AG09319 (cell line): ENCODE measurements around the gene SMPD2.

Experiments
- DNase-seq: peaks from one replicate; pipeline ENCODE4 v3.0.0-alpha.2; 2010; ENCODE audit warnings: low read depth; ENCODE audit errors: extremely low read depth
- CTCF ChIP-seq: IDR thresholded peaks from 2 replicates; pipeline ENCODE4 v1.5.1; 2011; ENCODE audit warnings: low read depth, mild to moderate bottlenecking, inconsistent platforms, low read length, moderate library complexity

Gene SMPD2

GRCh38 chr6:109472132-109472995, 31.8 kb downstream of the SMPD2 start:
- TF ChIP-seq CTCF = no peak
- no peak for DNase-seq

DNA sequence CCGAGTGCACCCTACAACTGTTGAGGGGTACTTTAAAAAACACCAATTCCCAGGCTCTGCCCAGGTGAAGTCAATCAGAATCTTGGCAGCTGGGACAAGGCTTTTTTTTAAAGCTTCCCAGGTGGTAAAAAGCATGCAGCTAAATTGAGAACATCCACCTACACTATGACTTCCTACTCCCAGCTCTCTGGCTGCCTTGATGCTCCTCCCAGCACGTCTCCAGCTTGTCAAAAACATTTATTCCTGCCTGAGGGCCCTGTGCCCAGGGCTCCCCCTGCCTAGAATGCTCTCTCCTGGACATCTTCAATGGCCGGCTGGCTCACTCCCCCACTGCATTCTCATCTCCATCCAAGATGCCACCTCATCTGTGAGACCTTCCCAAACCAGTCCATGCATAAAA, 32.6 kb downstream of the SMPD2 start:
- no peak for TF ChIP-seq CTCF
- DNase-seq = no peak

DNA sequence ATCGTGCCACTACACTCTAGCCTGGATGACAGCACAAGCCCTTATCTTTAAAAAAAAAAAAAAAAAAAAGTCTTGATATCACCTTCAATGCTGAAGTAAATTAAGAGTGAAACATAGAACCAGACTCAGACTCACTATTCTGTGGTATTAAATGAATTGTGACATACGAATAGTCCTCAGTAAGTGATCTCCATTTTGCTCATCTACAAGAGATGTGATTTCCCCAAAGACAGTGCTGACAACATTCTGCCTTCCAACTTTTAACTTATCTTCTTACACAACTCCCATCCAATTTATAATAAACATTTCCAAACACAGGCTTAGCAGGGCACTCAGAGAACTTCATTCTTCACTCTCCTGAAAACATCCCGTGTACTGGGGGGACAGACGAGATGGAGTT, 34.5 kb downstream of the SMPD2 start:
- no peak for DNase-seq
- no peak for TF ChIP-seq CTCF

GRCh38 chr6:109475625-109476024, 35.1 kb downstream of the SMPD2 start:
- no peak for DNase-seq
- TF ChIP-seq CTCF = no peak

GRCh38 chr6:109477184-109477583, 36.7 kb downstream of the SMPD2 start:
- TF ChIP-seq CTCF = no peak
- DNase-seq = no peak

GRCh38 chr6:109477725-109478124, 37.2 kb downstream of the SMPD2 start:
- no peak for TF ChIP-seq CTCF
- no peak for DNase-seq

- peak; percentile 44 for DNase-seq
- no peak for TF ChIP-seq CTCF
These were observed 37.8 kb downstream of the SMPD2 start for GRCh38 chr6:109478222-109478805.
